Measurements from ENCODE around the gene FBXL22. TPM values are rescaled to one million over a fixed set of nuclear protein-coding genes. Genes with fewer than 3 reads are reported as not detected.

Gene FBXL22
- total and polyA plus RNA-seq, 2 of the 8 experiments (the other 6 are each of a cell fraction or from before 2014, with no cell fraction given), result 0.09 to 0.47 TPM

- Histone ChIP-seq H2BK15ac (ENCODE audit: low read length) (no peak overlapping the region), H3K56ac (replicated peaks; ENCODE audit: insufficient read length, low read depth, low read length) (no peak overlapping the region), H3K4me2 (ENCODE audit: insufficient read depth in 1 of 2, low read depth in 2 of 2, low read length in 2 of 2) (0 out of 4 replicates have a peak overlapping the region, but pooled peaks of 1 of the 2 experiments have one; percentile 10), H4K8ac (ENCODE audit: extremely low read depth, insufficient read depth, low read length) (no peak overlapping the region), H3K14ac (ENCODE audit: insufficient read length) (no peak overlapping the region), H3K79me1 (ENCODE audit: low read depth, low read length) (no peaks in the 10 kb centered on the region; the same call in 1 of the 2 replicates), H4K91ac (replicated peaks; ENCODE audit: insufficient read length, low read length) (no peak overlapping the region), H2BK12ac (ENCODE audit: low read depth, low read length) (no peak overlapping the region), H3K27me3 (replicated peaks in 1 of 4; ENCODE audit: control insufficient read depth in 3 of 4, extremely low read depth in 1 of 4, insufficient read depth in 3 of 4, low read length in 3 of 4) (peaks cover 0 to 7% (median 1%) of the 10 kb centered on the region in 4 experiments; a peak in 2 of 7 replicates), H3K4me3 (ENCODE audit: extremely low read depth in 1 of 4, insufficient read depth in 2 of 4, low read depth in 3 of 4, low read length in 4 of 4) (no peak overlapping the region), H4K5ac (ENCODE audit: insufficient read length, low read depth, low read length) (no peak overlapping the region), H4K20me1 (replicated peaks in 1 of 2; ENCODE audit: control insufficient read depth in 1 of 2, insufficient read depth in 2 of 2, low read length in 2 of 2) (peaks cover 0 to 2% of the 10 kb centered on the region in 2 experiments), H2BK20ac (ENCODE audit: low read length) (no peak overlapping the region), H2BK120ac (replicated peaks; ENCODE audit: low read depth, low read length) (no peak overlapping the region), H3K36me3 (ENCODE audit: control insufficient read depth in 2 of 4, insufficient read depth in 4 of 4, low read length in 3 of 4) (peaks cover 0 to 8% (median 1%) of the 10 kb centered on the region in 4 experiments; a peak in 1 of 8 replicates), H3K4me1 (replicated peaks in 1 of 4; ENCODE audit: control insufficient read depth in 3 of 4, insufficient read depth in 4 of 4, low read length in 3 of 4) (peaks cover 0 to 16% (median 10%) of the 10 kb centered on the region in 4 experiments; a peak in 6 of 7 replicates), H3K9me3 (ENCODE audit: insufficient read depth in 2 of 2, low read depth in 1 of 2, low read length in 1 of 2) (no peaks in the 10 kb centered on the region), H3K23me2 (ENCODE audit: low read depth, low read length) (no peaks in the 10 kb centered on the region), H3K27ac (ENCODE audit: low read depth, low read length) (no peak overlapping the region), H3K4ac (replicated peaks; ENCODE audit: insufficient read length, low read depth, low read length) (no peak overlapping the region), H2AK5ac (ENCODE audit: low read depth, low read length) (no peak overlapping the region), H2AFZ (ENCODE audit: low read length) (no peak overlapping the region), H3K18ac (ENCODE audit: extremely low read depth, low read length) (no peak overlapping the region), H3K23ac (ENCODE audit: insufficient read length) (no peak overlapping the region), H3K79me2 (ENCODE audit: control insufficient read depth in 1 of 2, insufficient read depth in 2 of 2, low read length in 2 of 2) (no peaks in the 10 kb centered on the region), H3K9ac (replicated peaks in 1 of 4; ENCODE audit: extremely low read depth in 1 of 4, low read depth in 3 of 4, low read length in 3 of 4) (no peak overlapping the region), H2BK5ac (ENCODE audit: low read depth, low read length) (peak overlapping the region; percentile 47; the same call in 1 of the 2 replicates)
- DNase-seq (ENCODE audit: low read depth in 1 of 2, low spot score in 2 of 2) (no peak), FAIRE-seq (no peak)
- 75% methylated on average over 3 of the region's 3 CpGs; no CpG with 5 or more reads in 1 of the 2 experiments for WGBS, 2 experiments (ENCODE audit: extremely low coverage in 1 of 2, insufficient coverage in 1 of 2, insufficient read length in 1 of 2, insufficient replicate concordance in 2 of 2, low coverage in 1 of 2, low lambda C conversion rate in 2 of 2, missing lambda C conversion rate in 1 of 2)
- ChIA-PET POLR2A (ENCODE audit: partially characterized antibody) (interaction anchor here (0.7 to 1.1 kb wide), 2 partner anchors 58 to 89 kb away, joined by 3 to 5 read pairs; no protein-coding TSS in a partner anchor), CTCF (ENCODE audit: partially characterized antibody) (interaction anchor here (0.7 to 2.4 kb wide), 8 partner anchors 9 to 115 kb away, joined by 3 to 8 read pairs (median 3); partner anchors contain the start of gene USP3)
- TF ChIP-seq CEBPB (IDR thresholded peaks at IDR 0.05; ENCODE audit: low read depth, low read length), result no peak
- no peak for TF ChIP-seq BACH1 (IDR thresholded peaks at IDR 0.05; ENCODE audit: low read length)
- TF ChIP-seq SP1 (IDR thresholded peaks at IDR 0.05; ENCODE audit: low read depth, low read length), result no peak
- TF ChIP-seq CHD1 (IDR thresholded peaks at IDR 0.05; ENCODE audit: low read depth, low read length), result no peak
- TF ChIP-seq TBP (IDR thresholded peaks at IDR 0.05; ENCODE audit: low read depth, low read length), result no peak
- TF ChIP-seq ASH2L (IDR thresholded peaks at IDR 0.05; ENCODE audit: low read length), result no peak
- no peak for TF ChIP-seq EGR1 (IDR thresholded peaks at IDR 0.05; ENCODE audit: borderline replicate concordance, low read depth, low read length)
- TF ChIP-seq TCF12 (IDR thresholded peaks at IDR 0.05; ENCODE audit: low read depth, low read length), result no peak
Measured at GRCh38 chr15:63595065-63595464, 2.1 kb upstream of the FBXL22 start.

Measured in H1 (cell line).